Ovary (tissue), 9 donors: ENCODE results near the gene ZC3H10. TPM values are rescaled to one million over a fixed set of nuclear protein-coding genes. Genes with fewer than 3 reads are reported as not detected.

Experiments
- DNase-seq, 5 donors: peaks; one replicate each; pipeline ENCODE4 v3.0.0-alpha.2; 2019 to 2020
- H3K27ac ChIP-seq, 2 donors: fragments of 200-600 bp; one replicate each; pipeline versions ENCODE4 v1.5.1 to v1.8.0; 2019 to 2022
- H3K27me3 ChIP-seq: fragments of 200-600 bp; one replicate; pipeline ENCODE4 v1.8.0; 2022
- H3K36me3 ChIP-seq: fragments of 200-600 bp; sonication (generic); one replicate; pipeline ENCODE4 v1.5.1; 2019
- H3K4me1 ChIP-seq: one replicate; pipeline ENCODE4 v1.8.1; 2013; ENCODE audit warnings: mild to moderate bottlenecking, moderate library complexity; ENCODE audit not compliant: insufficient read depth
- H3K4me3 ChIP-seq: fragments of 200-600 bp; sonication (generic); one replicate; pipeline ENCODE4 v1.5.1; 2017
- H3K9me3 ChIP-seq, 2 donors: fragments of 200-600 bp in 1 of 2; sonication (generic) in 1 of 2; one replicate each; pipeline versions ENCODE4 v1.5.1 to v1.8.1; 2013 to 2019; ENCODE audit warnings: mild to moderate bottlenecking in 1 of 2, moderate library complexity in 1 of 2
- CTCF ChIP-seq, 3 donors: fragments of 450-650 bp in 2 of 3; fragments of 200-600 bp in 1 of 3; IDR thresholded peaks; one replicate each; pipeline versions ENCODE4 v1.5.1 to v1.8.0; 2016 to 2022; ENCODE audit warnings: antibody characterized with exemption in 3 of 3, mild to moderate bottlenecking in 1 of 3
- EP300 ChIP-seq: sonication (generic); formaldehyde crosslinking; IDR thresholded peaks from one replicate; pipeline ENCODE4 v1.6.1; 2017; ENCODE audit warnings: antibody characterized with exemption
- POLR2A ChIP-seq: fragments of 450-650 bp; IDR thresholded peaks from one replicate; pipeline ENCODE4 v1.6.1; 2017; ENCODE audit warnings: antibody characterized with exemption, mild to moderate bottlenecking, moderate library complexity
- WGBS, 3 donors: extraction: QIAGEN DNeasy Blood & Tissue Kit in 1 of 3; methylation state at CpG; one replicate each; pipeline versions ENCODE4 v1.1.5 to v1.1.7; 2013 to 2017; 5-methylcytosine and 5-hydroxymethylcytosine counted together
- intact Hi-C, 4 donors: fragments of 100-400 bp; cut with DNase I; formaldehyde crosslinking; loops; one replicate each; pipeline versions ENCODE4 v1.11.0 to v1.15.1; 2022 to 2023
- polyA plus RNA-seq, 2 donors: library from polyadenylated mRNA; stranded (reverse); fragments of 200-250 nt in 1 of 2; fragments of 350-450 nt in 1 of 2; fragmentation: Illumina TruSeq in 1 of 2; extraction: RNeasy Lipid Tissue Mini Kit (QIAGEN cat#74804) in 1 of 2; gene quantifications; one replicate each; pipeline ENCODE4 v1.2.3, GENCODE V29; 2013 to 2014
- total RNA-seq, 7 donors: library from RNA; depleted of rRNA in 2 of 7; stranded (reverse); fragments of >200 nt in 2 of 7; fragmentation: NEBNext Ultra II Directional in 3 of 7; extraction: Animal tissue kit (Norgen Biotek cat#: 25700) in 3 of 7; gene quantifications; one replicate each; pipeline versions ENCODE4 v1.1.0 to v1.2.4, GENCODE V29; 2016 to 2023
- donor health status: DM: no; HTN: no; CAD: no; lungs with moderate emphysema.
- donor health status: DM: no; HTN: no; CAD: no.
- donor health status: Bipolar disorder and iron deficiency.
- donor health status: DM: yes; HTN: yes; CAD: no.
- donor health status: DM: no; HTN: no; CAD: no.
- donor health status: DM: yes; HTN: yes; CAD: no.

The ZC3H10 gene
- total and polyA plus RNA-seq, 9 donors, result 1.8 to 14.7 (median 9.0) TPM

GRCh38 chr12:56165369-56165768 lies 47.3 kb downstream of the ZC3H10 start:
- intact Hi-C loops, result no loop called here
- no peaks in the 10 kb centered on the region for H3K27me3 ChIP-seq
- H3K4me3 ChIP-seq, result no peak overlapping the region
- no peaks in the 10 kb centered on the region for H3K4me1 ChIP-seq
- 41 to 49% (median 46%) methylated on average over 4 of the region's 4 CpGs for WGBS, 3 donors
- H3K36me3 ChIP-seq, result no peaks in the 10 kb centered on the region
- TF ChIP-seq CTCF (IDR thresholded peaks at IDR 0.05) (no peak), POLR2A (no peak), EP300 (no peak)
- no peaks in the 10 kb centered on the region for H3K9me3 ChIP-seq
- H3K27ac ChIP-seq, result no peak overlapping the region
- no peak for DNase-seq

GRCh38 chr12:56169229-56169759 lies 51.2 kb downstream of the ZC3H10 start:
- WGBS, 3 donors, result 88 to 90% (median 88%) methylated on average over 11 of the region's 11 CpGs
- intact Hi-C loops, result no loop called here
- Histone ChIP-seq H3K9me3 (no peaks in the 10 kb centered on the region), H3K36me3 (no peaks in the 10 kb centered on the region), H3K27me3 (no peaks in the 10 kb centered on the region), H3K27ac (no peak overlapping the region), H3K4me3 (no peak overlapping the region), H3K4me1 (no peaks in the 10 kb centered on the region)
- TF ChIP-seq POLR2A (no peak), EP300 (no peak), CTCF (IDR thresholded peaks at IDR 0.05) (no peak)
- no peak for DNase-seq

DNA sequence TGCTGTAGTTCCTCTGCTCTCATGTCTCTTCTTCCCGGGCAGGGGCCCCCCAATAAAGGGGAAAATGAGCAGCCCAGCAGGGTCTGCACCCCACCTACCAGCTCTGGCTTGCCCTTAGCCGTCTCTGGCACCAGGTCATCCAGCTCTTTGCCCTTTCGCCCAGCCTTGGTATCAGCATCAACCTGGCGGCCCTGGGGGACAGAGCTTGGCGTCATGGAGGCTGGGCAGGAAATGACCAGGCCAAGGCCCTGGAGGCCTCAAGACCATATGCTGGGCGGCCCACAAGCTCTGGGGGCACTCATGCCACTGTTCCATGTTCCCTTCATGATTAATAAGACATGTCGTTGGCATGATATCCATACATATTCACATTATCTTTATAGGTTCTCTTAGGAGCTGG lies 54.8 kb downstream of the ZC3H10 start:
- intact Hi-C loops, result no loop called here
- no peaks in the 10 kb centered on the region for H3K4me1 ChIP-seq
- no peak for DNase-seq
- TF ChIP-seq EP300 (no peak), CTCF (IDR thresholded peaks at IDR 0.05) (no peak), POLR2A (no peak)
- no peaks in the 10 kb centered on the region for H3K9me3 ChIP-seq
- H3K27me3 ChIP-seq, result no peaks in the 10 kb centered on the region
- 88 to 92% (median 89%) methylated on average over 7 of the region's 7 CpGs for WGBS, 3 donors
- no peak overlapping the region for H3K4me3 ChIP-seq
- H3K27ac ChIP-seq, result no peak overlapping the region
- H3K36me3 ChIP-seq, result no peaks in the 10 kb centered on the region

Other genes starting within 250 kb of the ZC3H10 start
- 10 to 100 TPM; 18.9 to 25.7 (median 21.7) TPM for gene PYM1, start 190.4 kb upstream of the ZC3H10 start, total RNA-seq
- 10 to 100 TPM; 22.5 to 25.2 TPM for gene PYM1, start 190.4 kb upstream of the ZC3H10 start, polyA plus RNA-seq
- gene DGKA, start 187.1 kb upstream of the ZC3H10 start, total RNA-seq, result 10 to 100 TPM; 13.3 to 50.1 (median 26.0) TPM
- 10 to 100 TPM; 15.7 to 40.4 TPM for gene DGKA, start 187.1 kb upstream of the ZC3H10 start, polyA plus RNA-seq
- gene PMEL, start 152.2 kb upstream of the ZC3H10 start, total RNA-seq, result 10 to 100 TPM in 1 of 7 donors, 1 to 10 TPM in 6; 2.0 to 11.5 (median 3.7) TPM
- gene PMEL, start 152.2 kb upstream of the ZC3H10 start, polyA plus RNA-seq, result 1 to 10 TPM; 2.0 to 2.7 TPM
- 10 to 100 TPM; 18.3 to 33.9 (median 31.3) TPM for gene CDK2, start 151.4 kb upstream of the ZC3H10 start, total RNA-seq
- gene CDK2, start 151.4 kb upstream of the ZC3H10 start, polyA plus RNA-seq, result 10 to 100 TPM; 21.7 to 21.8 TPM
- gene RAB5B, start 144.2 kb upstream of the ZC3H10 start, total RNA-seq, result 100 to 1,000 TPM in 5 of 7 donors, 10 to 100 TPM in 2; 60.4 to 136 (median 117) TPM
- 100 to 1,000 TPM in 1 of 2 donors, 10 to 100 TPM in 1; 81.7 to 217 TPM for gene RAB5B, start 144.2 kb upstream of the ZC3H10 start, polyA plus RNA-seq
- 10 to 100 TPM; 22.1 to 39.4 (median 31.9) TPM for gene SUOX, start 121.0 kb upstream of the ZC3H10 start, total RNA-seq
- 10 to 100 TPM; 18.0 to 34.2 TPM for gene SUOX, start 121.0 kb upstream of the ZC3H10 start, polyA plus RNA-seq
- gene IKZF4, start 97.2 kb upstream of the ZC3H10 start, total RNA-seq, result 10 to 100 TPM in 5 of 7 donors, 1 to 10 TPM in 2; 4.0 to 33.2 (median 20.0) TPM
- 10 to 100 TPM in 1 of 2 donors, 1 to 10 TPM in 1; 6.2 to 12.5 TPM for gene IKZF4, start 97.2 kb upstream of the ZC3H10 start, polyA plus RNA-seq
- 1,000 to 10,000 TPM in 1 of 7 donors, 100 to 1,000 TPM in 2, 10 to 100 TPM in 4; 16.2 to 2,562 (median 59.7) TPM for gene RPS26, start 76.3 kb upstream of the ZC3H10 start, total RNA-seq
- 1,000 to 10,000 TPM in 1 of 2 donors, 100 to 1,000 TPM in 1; 198 to 1,468 TPM for gene RPS26, start 76.3 kb upstream of the ZC3H10 start, polyA plus RNA-seq
- gene ERBB3, start 38.1 kb upstream of the ZC3H10 start, total RNA-seq, result 10 to 100 TPM in 1 of 7 donors, 1 to 10 TPM in 5, under 1 TPM in 1; 0.72 to 20.6 (median 3.3) TPM
- gene ERBB3, start 38.1 kb upstream of the ZC3H10 start, polyA plus RNA-seq, result 1 to 10 TPM; 1.1 to 5.0 TPM
- gene PA2G4, start 13.7 kb upstream of the ZC3H10 start, total RNA-seq, result 10 to 100 TPM; 65.6 to 86.2 (median 77.0) TPM
- gene PA2G4, start 13.7 kb upstream of the ZC3H10 start, polyA plus RNA-seq, result 100 to 1,000 TPM in 1 of 2 donors, 10 to 100 TPM in 1; 86.5 to 219 TPM
- 1,000 to 10,000 TPM; 6,021 to 8,245 (median 6,510) TPM for gene RPL41, start 1.6 kb upstream of the ZC3H10 start, total RNA-seq
- over 10,000 TPM; 11,306 to 11,451 TPM for gene RPL41, start 1.6 kb upstream of the ZC3H10 start, polyA plus RNA-seq
- gene ESYT1, start 10.0 kb downstream of the ZC3H10 start, total RNA-seq, result 100 to 1,000 TPM in 3 of 7 donors, 10 to 100 TPM in 4; 80.3 to 139 (median 97.3) TPM
- 100 to 1,000 TPM in 1 of 2 donors, 10 to 100 TPM in 1; 62.3 to 102 TPM for gene ESYT1, start 10.0 kb downstream of the ZC3H10 start, polyA plus RNA-seq
- gene MYL6B, start 34.3 kb downstream of the ZC3H10 start, total RNA-seq, result 10 to 100 TPM; 65.9 to 99.2 (median 73.4) TPM
- gene MYL6B, start 34.3 kb downstream of the ZC3H10 start, polyA plus RNA-seq, result 10 to 100 TPM; 32.8 to 77.3 TPM
- 1,000 to 10,000 TPM in 5 of 7 donors, 100 to 1,000 TPM in 2; 782 to 1,485 (median 1,329) TPM for gene MYL6, start 40.1 kb downstream of the ZC3H10 start, total RNA-seq
- gene MYL6, start 40.1 kb downstream of the ZC3H10 start, polyA plus RNA-seq, result 1,000 to 10,000 TPM; 1,579 to 3,375 TPM
- 100 to 1,000 TPM in 5 of 7 donors, 10 to 100 TPM in 2; 57.9 to 172 (median 117) TPM for gene SMARCC2, start 71.2 kb downstream of the ZC3H10 start, total RNA-seq
- gene SMARCC2, start 71.2 kb downstream of the ZC3H10 start, polyA plus RNA-seq, result 100 to 1,000 TPM in 1 of 2 donors, 10 to 100 TPM in 1; 66.4 to 139 TPM
- 10 to 100 TPM; 34.1 to 55.6 (median 40.6) TPM for gene RNF41, start 103.7 kb downstream of the ZC3H10 start, total RNA-seq
- gene RNF41, start 103.7 kb downstream of the ZC3H10 start, polyA plus RNA-seq, result 10 to 100 TPM; 29.4 to 45.1 TPM
- 10 to 100 TPM; 19.8 to 43.7 (median 28.9) TPM for gene NABP2, start 106.1 kb downstream of the ZC3H10 start, total RNA-seq
- gene NABP2, start 106.1 kb downstream of the ZC3H10 start, polyA plus RNA-seq, result 10 to 100 TPM; 25.0 to 37.5 TPM
- gene SLC39A5, start 111.8 kb downstream of the ZC3H10 start, total RNA-seq, result under 1 TPM; 0.25 to 0.85 (median 0.69) TPM
- under 1 TPM in 1 of 2 donors, not detected in 1; 0.28 TPM for gene SLC39A5, start 111.8 kb downstream of the ZC3H10 start, polyA plus RNA-seq
- 10 to 100 TPM in 5 of 7 donors, 1 to 10 TPM in 2; 9.1 to 37.7 (median 28.9) TPM for gene ANKRD52, start 140.1 kb downstream of the ZC3H10 start, total RNA-seq
- gene ANKRD52, start 140.1 kb downstream of the ZC3H10 start, polyA plus RNA-seq, result 10 to 100 TPM; 10.5 to 26.2 TPM
- gene COQ10A, start 148.7 kb downstream of the ZC3H10 start, total RNA-seq, result 10 to 100 TPM; 11.3 to 31.1 (median 14.9) TPM
- gene COQ10A, start 148.7 kb downstream of the ZC3H10 start, polyA plus RNA-seq, result 10 to 100 TPM; 13.8 to 20.5 TPM
- gene CS, start 182.1 kb downstream of the ZC3H10 start, total RNA-seq, result 100 to 1,000 TPM in 5 of 7 donors, 10 to 100 TPM in 2; 49.6 to 155 (median 137) TPM
- 100 to 1,000 TPM in 1 of 2 donors, 10 to 100 TPM in 1; 48.9 to 237 TPM for gene CS, start 182.1 kb downstream of the ZC3H10 start, polyA plus RNA-seq
- gene CNPY2, start 197.7 kb downstream of the ZC3H10 start, total RNA-seq, result 100 to 1,000 TPM in 2 of 7 donors, 10 to 100 TPM in 5; 58.9 to 112 (median 84.9) TPM
- gene CNPY2, start 197.7 kb downstream of the ZC3H10 start, polyA plus RNA-seq, result 100 to 1,000 TPM; 107 to 134 TPM
- gene PAN2, start 215.7 kb downstream of the ZC3H10 start, total RNA-seq, result 100 to 1,000 TPM in 1 of 7 donors, 10 to 100 TPM in 6; 41.0 to 103 (median 74.5) TPM
- gene PAN2, start 215.7 kb downstream of the ZC3H10 start, polyA plus RNA-seq, result 10 to 100 TPM; 44.2 to 67.2 TPM
- under 1 TPM in 2 of 7 donors, not detected in 5; 0.23 to 0.35 TPM for gene IL23A, start 220.6 kb downstream of the ZC3H10 start, total RNA-seq
- under 1 TPM in 1 of 2 donors, not detected in 1; 0.16 TPM for gene IL23A, start 220.6 kb downstream of the ZC3H10 start, polyA plus RNA-seq
- gene STAT2, start 241.8 kb downstream of the ZC3H10 start, total RNA-seq, result 100 to 1,000 TPM in 3 of 7 donors, 10 to 100 TPM in 4; 81.5 to 161 (median 90.2) TPM
- 100 to 1,000 TPM in 1 of 2 donors, 10 to 100 TPM in 1; 56.1 to 122 TPM for gene STAT2, start 241.8 kb downstream of the ZC3H10 start, polyA plus RNA-seq
- not detected for gene APOF, start 244.6 kb downstream of the ZC3H10 start, total RNA-seq
- not detected for gene APOF, start 244.6 kb downstream of the ZC3H10 start, polyA plus RNA-seq